ENCODE measurements around the gene UBXN10.
"Not testable (repeated sequence)": the region's sequence is repeated elsewhere in the genome, so short reads cannot be mapped to it uniquely, and the experiment has no call there.

UBXN10 gene

DNA sequence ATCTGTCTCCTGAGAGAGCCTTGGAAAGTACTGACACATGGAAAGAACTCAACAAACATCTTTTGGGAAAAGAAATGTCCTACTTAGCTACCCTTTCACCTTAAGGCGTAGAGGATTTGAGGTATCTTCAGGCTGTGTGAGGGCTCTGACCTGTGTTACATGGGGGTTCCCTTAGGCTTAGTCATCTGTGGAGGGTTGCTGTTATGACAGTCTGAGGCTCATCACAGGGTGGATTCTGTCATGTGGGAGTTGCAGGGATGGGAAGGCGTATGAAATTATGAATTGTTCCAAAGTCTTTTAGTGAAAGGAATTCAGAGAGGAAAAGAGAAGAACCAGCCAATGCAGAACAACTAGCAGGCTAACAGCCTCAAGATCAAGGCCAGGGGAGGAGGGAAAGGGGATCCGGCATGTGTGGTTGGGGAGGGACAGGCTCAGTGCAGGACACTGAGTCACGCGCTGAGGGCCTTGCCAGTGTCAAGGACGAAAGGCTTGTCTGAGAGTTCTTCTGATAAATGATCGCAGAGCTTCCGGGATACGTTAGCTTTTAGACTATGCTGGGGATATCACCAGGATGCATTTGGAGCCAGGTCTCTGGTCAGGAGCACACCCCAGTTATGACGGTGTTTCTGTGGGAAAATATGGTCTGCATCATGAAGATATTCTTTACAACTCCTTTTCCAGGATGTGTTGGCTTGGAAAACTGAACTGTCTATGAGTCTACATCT, 25.0 kb downstream of the UBXN10 start:
- no peak for DNase-seq

GRCh38 chr1:20211511-20211931, 25.6 kb downstream of the UBXN10 start:
- DNase-seq: no peak

GRCh38 chr1:20212085-20212684, 26.3 kb downstream of the UBXN10 start:
- no peak for DNase-seq

- DNase-seq: peak; percentile 77
These were observed 26.9 kb downstream of the UBXN10 start for GRCh38 chr1:20212685-20213331.

- DNase-seq: no peak
These were observed 29.8 kb downstream of the UBXN10 start for GRCh38 chr1:20215716-20216115.

DNA sequence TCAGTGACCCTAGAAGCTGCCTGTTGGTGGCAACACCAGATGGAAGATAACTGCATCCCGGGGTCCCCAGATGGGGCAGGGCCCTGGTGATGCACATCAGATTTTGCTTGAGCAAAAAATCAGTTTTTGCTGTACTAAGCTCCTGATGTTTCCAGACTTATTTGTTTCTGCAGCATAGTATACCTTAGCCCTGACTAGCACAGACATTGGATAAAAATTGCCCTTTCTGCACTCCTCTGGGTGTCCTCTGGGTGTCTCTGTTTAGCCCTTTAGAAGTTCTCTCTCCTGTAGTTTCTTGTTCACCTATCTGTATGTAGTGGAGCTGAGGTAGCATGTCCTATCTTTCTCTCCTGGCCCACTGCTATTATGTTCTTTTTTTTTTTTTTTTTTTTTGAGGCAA, 30.7 kb downstream of the UBXN10 start:
- DNase-seq: no peak

- DNase-seq: not testable (repeated sequence)
These were observed 33.2 kb downstream of the UBXN10 start for GRCh38 chr1:20219053-20219452.

- DNase-seq: no peak
These were observed 34.1 kb downstream of the UBXN10 start for GRCh38 chr1:20220036-20220435.

DNA sequence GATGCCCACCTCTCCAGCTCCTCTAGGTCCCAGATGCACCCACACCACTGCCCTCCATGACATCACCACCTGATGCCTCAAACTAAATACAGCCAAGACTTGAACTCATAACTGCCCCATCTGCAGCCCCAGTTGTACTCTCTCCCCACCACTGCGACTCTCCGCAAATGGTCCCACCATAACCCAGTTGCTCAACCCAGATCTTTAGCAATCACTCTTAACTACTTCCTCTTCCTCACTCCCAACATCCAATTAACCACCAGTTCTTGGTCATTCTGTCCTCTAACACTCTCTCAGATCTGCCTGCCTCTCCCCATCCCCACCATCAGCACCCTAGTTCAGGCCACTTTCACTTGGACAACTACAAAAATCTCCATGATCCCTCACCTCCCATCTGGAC, 37.2 kb downstream of the UBXN10 start:
- no peak for DNase-seq

GRCh38 chr1:20223551-20224419, 37.9 kb downstream of the UBXN10 start:
- no peak for DNase-seq

DNA sequence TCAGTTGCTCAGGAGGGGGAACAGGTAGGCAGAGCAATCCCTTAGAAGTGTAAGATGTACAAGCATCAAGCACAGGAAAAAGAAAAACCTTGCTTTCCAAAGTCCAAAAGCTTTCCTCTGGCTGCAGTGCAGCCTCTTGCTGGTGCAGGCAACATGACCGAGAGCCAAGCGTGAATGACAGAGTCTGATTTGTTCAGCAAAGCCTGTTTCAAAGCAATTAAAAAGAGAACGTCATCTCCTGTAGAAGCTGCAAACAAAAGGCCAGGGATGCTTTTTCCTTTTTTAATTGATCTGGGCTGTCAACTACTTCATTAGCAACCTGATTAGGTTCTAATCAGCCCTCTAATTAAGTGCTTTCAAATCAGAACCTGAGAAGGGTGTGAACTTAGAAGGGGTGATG, 38.6 kb downstream of the UBXN10 start:
- DNase-seq: no peak

GRCh38 chr1:20227704-20228103, 41.8 kb downstream of the UBXN10 start:
- no peak for DNase-seq

- DNase-seq: no peak
These were observed 42.5 kb downstream of the UBXN10 start for GRCh38 chr1:20228314-20228825.

DNA sequence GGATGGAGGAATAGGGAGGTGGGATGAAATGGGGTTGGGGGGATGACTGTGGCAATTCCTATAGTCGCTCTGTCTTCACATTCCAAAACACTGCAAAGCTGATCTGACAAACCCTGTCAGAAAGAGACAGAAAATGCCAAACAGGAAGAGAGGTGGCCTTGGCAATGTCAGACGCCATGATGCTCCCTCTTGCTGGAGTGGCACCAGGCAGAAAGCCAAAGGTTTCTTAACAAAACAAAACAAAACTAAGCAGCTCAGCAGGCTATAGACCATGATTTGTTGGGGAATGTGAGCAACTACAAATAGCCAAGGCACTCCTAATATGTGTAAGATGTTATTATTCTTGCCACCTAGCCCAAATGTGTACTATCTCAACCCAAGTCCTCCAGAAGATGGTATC, 43.3 kb downstream of the UBXN10 start:
- DNase-seq: no peak

DNA sequence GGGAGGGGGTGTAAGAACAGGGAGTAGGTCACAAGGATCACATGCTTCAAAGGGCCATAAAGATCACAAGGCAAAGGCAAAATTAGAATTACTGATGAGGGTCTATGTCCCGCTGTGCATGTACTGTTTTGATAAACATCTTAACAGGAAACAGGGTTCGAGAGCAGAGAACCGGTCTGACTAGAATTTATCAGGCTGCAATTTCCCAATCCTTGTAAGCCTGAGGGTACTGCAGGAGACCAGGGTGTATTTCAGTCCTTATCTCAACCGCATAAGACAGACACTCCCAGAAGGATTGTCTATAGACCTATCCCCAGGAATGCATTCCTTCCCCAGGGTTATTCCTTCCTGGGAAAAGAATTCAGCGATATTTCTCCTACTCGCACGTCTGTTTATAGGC, 46.7 kb downstream of the UBXN10 start:
- DNase-seq: not testable (repeated sequence)

DNA sequence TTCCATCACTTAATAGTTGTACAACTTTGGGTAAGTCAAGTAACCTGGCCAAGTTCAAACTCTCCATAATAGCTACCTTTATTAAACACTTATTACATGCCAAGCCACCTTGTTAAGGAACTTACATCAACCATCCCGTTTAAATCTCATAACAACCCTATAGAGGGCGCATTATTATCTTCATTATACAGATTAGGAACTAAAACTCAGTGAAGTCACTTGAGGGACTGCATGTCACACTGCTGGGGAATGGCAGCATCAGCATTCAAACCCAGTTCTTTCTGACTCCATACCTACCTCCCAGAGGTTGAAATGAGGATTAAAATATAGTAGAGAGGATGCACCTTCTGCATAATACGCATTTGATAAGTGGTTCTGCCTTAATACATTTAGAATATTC, 47.5 kb downstream of the UBXN10 start:
- DNase-seq: no peak

- DNase-seq: no peak
These were observed 48.0 kb downstream of the UBXN10 start for GRCh38 chr1:20233866-20234265.

- DNase-seq: no peak
These were observed 49.1 kb downstream of the UBXN10 start for GRCh38 chr1:20234788-20235535.

DNA sequence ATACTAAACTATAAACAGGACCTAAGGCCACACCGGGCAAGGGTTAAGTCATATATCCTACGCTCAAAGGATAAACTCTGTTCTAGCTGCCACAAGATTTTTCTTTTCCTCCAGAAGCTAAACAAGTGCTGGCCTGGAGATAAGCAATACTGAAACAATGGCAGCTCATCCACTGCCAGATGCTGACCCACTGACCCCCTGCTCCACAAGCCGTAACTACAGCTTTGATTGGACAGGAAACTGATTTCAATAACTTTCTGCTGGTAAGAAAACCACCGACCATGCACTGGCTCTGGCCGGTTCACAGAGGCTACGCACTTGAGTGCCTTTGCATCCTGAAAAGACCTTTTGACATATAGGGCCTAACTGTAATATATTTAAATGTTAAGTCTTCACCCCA, 51.8 kb downstream of the UBXN10 start:
- DNase-seq: no peak

DNA sequence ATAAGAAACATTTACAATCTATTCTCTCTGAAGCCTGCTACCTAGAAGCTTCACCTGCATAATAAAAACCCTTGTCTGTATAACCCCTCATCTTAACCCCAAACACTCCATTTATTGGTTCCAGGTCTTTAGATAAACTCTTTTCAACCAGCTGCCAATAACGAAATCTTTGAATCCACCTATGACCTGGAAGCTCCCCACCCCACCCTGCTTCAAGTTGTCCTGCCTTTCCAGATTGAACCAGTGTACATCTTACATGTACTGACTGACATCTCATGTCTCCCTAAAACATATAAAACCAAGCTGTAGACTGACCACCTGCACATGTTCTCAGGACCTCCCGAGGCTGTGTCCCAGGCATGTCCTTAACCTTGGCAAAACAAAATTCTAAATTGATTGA, 54.1 kb downstream of the UBXN10 start:
- DNase-seq: no peak

DNA sequence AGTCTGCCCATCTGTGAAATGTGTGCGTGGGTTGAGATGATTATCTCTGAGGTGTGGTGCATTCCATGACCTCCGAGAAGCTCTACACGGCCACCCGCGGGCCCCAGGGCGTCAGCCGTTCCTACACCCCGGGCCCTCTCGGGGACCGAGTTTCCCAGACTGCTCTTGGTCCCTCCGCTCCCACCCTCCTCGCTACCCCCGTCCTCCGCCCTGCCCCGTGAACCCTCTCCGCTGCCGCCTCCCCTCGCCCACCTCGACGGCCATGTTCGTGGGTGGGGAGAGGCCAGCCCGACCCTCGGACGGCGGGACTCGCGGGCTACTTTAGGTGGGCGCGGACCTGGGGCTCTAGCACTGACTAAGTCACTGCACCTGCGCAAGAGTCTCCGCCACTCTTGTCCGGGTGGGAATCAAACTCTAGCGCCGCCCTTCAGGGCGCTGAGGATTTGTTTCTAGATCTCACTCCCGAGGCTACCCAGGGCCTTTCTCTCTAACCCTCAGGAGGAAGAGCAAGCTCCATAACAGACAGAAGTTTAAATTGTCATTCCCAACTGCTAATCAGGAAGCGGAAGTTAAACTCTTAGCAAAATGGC, 57.1 kb downstream of the UBXN10 start:
- DNase-seq: no peak

Measured in NCI-H146 (cell line).